B cell (primary cell): ENCODE results near the gene TMEM130. TPM values are rescaled to one million over a fixed set of nuclear protein-coding genes. Genes with fewer than 3 reads are reported as not detected.

ENCODE experiments used
- ATAC-seq: fragments of 200-7000 bp; cut with Tn5 transposase; one replicate; pipeline ENCODE4 v1.10.0; 2021; ENCODE audit warnings: low read depth, mild to moderate bottlenecking, moderate number of reproducible peaks, moderate library complexity
- CTCF ChIA-PET: fragments of 350-600 bp; sonication (Branson Sonifier 250); formaldehyde crosslinking; loops from one replicate; lab custom pipeline; 2021; ENCODE audit warnings: antibody characterized with exemption, inconsistent platforms; lab: Charles Lee
- POLR2A ChIA-PET: fragments of 350-600 bp; sonication (Branson Sonifier 250); formaldehyde crosslinking; loops from one replicate; lab custom pipeline; 2021; ENCODE audit warnings: antibody characterized with exemption; lab: Charles Lee
- DNase-seq: peaks from one replicate; pipeline ENCODE4 v3.0.0; 2013
- H2AFZ ChIP-seq: 2 replicates; pipeline ENCODE4 v1.6.1; 2012; ENCODE audit warnings: mild to moderate bottlenecking, low read depth, low read length; ENCODE audit not compliant: insufficient read depth, poor library complexity, severe bottlenecking
- H3K27ac ChIP-seq, 2 donors: 1 replicate in 1 of 2; 2 replicates in 1 of 2; pipeline ENCODE4 v1.5.1; 2012 to 2013; ENCODE audit warnings: low read length in 2 of 2, mild to moderate bottlenecking in 2 of 2, moderate library complexity in 1 of 2
- H3K27me3 ChIP-seq, 4 experiments: fragments of 200-600 bp in 1 of 4; sonication (generic) in 1 of 4; replicated peaks in 1 of 4; 1 replicate in 2 of 4; 2 replicates in 2 of 4; pipeline versions ENCODE4 v1.6.1 to v1.7.0; 2013 to 2016; ENCODE audit warnings: low read length in 3 of 4, mild to moderate bottlenecking in 2 of 4, mixed read lengths in 1 of 4, moderate library complexity in 1 of 4; ENCODE audit not compliant: insufficient read depth in 4 of 4, control insufficient read depth in 3 of 4; ENCODE audit errors: control extremely low read depth in 1 of 4
- H3K36me3 ChIP-seq, 2 experiments: replicated peaks in 1 of 2; 1 replicate in 1 of 2; 2 replicates in 1 of 2; pipeline versions ENCODE4 v1.6.1 to v1.7.1; 2013; ENCODE audit warnings: low read length in 1 of 2; ENCODE audit not compliant: insufficient read depth in 2 of 2, control insufficient read depth in 1 of 2; ENCODE audit errors: control extremely low read depth in 1 of 2, extremely low read depth in 1 of 2
- H3K4me1 ChIP-seq, 2 donors: fragments of 200-600 bp in 1 of 2; sonication (generic) in 1 of 2; 1 replicate in 1 of 2; 2 replicates in 1 of 2; pipeline versions ENCODE4 v1.5.1 to v1.6.1; 2013 to 2017; ENCODE audit warnings: low read length in 2 of 2; ENCODE audit not compliant: control insufficient read depth in 2 of 2, insufficient read depth in 2 of 2
- H3K4me2 ChIP-seq: replicated peaks from 2 replicates; pipeline ENCODE3; 2012; ENCODE audit warnings: mild to moderate bottlenecking, low read depth, low read length; ENCODE audit not compliant: poor library complexity, severe bottlenecking
- H3K4me3 ChIP-seq, 5 experiments: fragments of 200-600 bp in 1 of 5; sonication (generic) in 1 of 5; 1 replicate in 3 of 5; 2 replicates in 2 of 5; pipeline versions ENCODE4 v1.5.1 to v1.7.0; 2011 to 2016; ENCODE audit warnings: low read length in 4 of 5, mild to moderate bottlenecking in 4 of 5, low read depth in 2 of 5, control low read depth in 1 of 5, moderate library complexity in 1 of 5; ENCODE audit not compliant: insufficient read depth in 1 of 5; ENCODE audit errors: control extremely low read depth in 1 of 5, extremely low read depth in 1 of 5
- H3K79me2 ChIP-seq: fragments of 200-600 bp; sonication (generic); one replicate; pipeline ENCODE4 v1.6.0; 2016; ENCODE audit warnings: low read length; ENCODE audit not compliant: control insufficient read depth, insufficient read depth
- H3K9ac ChIP-seq: fragments of 200-600 bp; sonication (generic); 2 replicates; pipeline ENCODE4 v1.6.1; 2017; ENCODE audit warnings: mild to moderate bottlenecking, low read length, moderate library complexity
- H3K9me3 ChIP-seq, 3 donors: one replicate each; pipeline versions ENCODE4 v1.6.1 to v1.7.1; 2013; ENCODE audit warnings: low read length in 2 of 3; ENCODE audit not compliant: control insufficient read depth in 2 of 3, insufficient read depth in 1 of 3; ENCODE audit errors: control extremely low read depth in 1 of 3
- H4K20me1 ChIP-seq: 2 replicates; pipeline ENCODE4 v1.6.0; 2012; ENCODE audit warnings: mild to moderate bottlenecking, low read length; ENCODE audit not compliant: insufficient read depth, control insufficient read depth, poor library complexity, severe bottlenecking
- H3K27ac Mint-ChIP-seq: one replicate; pipeline ENCODE4 v1.8.0; 2021; ENCODE audit warnings: mixed read lengths
- H3K27me3 Mint-ChIP-seq: one replicate; pipeline ENCODE4 v1.8.0; 2021; ENCODE audit warnings: mixed read lengths
- H3K4me1 Mint-ChIP-seq: one replicate; pipeline ENCODE4 v1.8.0; 2021; ENCODE audit warnings: mixed read lengths
- H3K4me3 Mint-ChIP-seq: one replicate; pipeline ENCODE4 v1.8.0; 2021; ENCODE audit warnings: mixed read lengths
- H3K9me3 Mint-ChIP-seq: one replicate; pipeline ENCODE4 v1.8.0; 2022; ENCODE audit warnings: mixed read lengths; ENCODE audit not compliant: insufficient read depth
- EZH2 ChIP-seq: IDR thresholded peaks from 2 replicates; pipeline ENCODE4 v1.6.1; 2012; ENCODE audit warnings: borderline replicate concordance, low read depth, mild to moderate bottlenecking, moderate library complexity, low read length; ENCODE audit not compliant: insufficient read depth, poor library complexity, severe bottlenecking
- WGBS: methylation state at CpG from one replicate; pipeline ENCODE4 v1.1.5; 2013; ENCODE audit warnings: missing lambda C conversion rate; ENCODE audit not compliant: insufficient coverage; 5-methylcytosine and 5-hydroxymethylcytosine counted together
- intact Hi-C: fragments of 100-400 bp; cut with micrococcal nuclease; formaldehyde crosslinking; loops from one replicate; pipeline ENCODE4 v1.10.0; 2022
- polyA plus RNA-seq: library from polyadenylated mRNA; depleted of rRNA; stranded (reverse); fragments of >200 nt; gene quantifications from 2 replicates; pipeline ENCODE4 v1.2.3, GENCODE V29; 2012
- total RNA-seq, 2 donors: library from RNA; stranded (reverse); fragments of 120-200 nt in 1 of 2; gene quantifications; 1 replicate in 1 of 2; 2 replicates in 1 of 2; pipeline versions ENCODE4 v1.2.3 to v1.2.4, GENCODE V29; 2013 to 2022
- TF ChIP-seq, protein P1 (sequence below): fragments of 200-600 bp; IDR thresholded peaks from one replicate; pipeline ENCODE4 v1.8.0; 2022; ENCODE audit warnings: antibody characterized with exemption, mild to moderate bottlenecking

Gene TMEM130
- total and polyA plus RNA-seq, 2 donors (not counting 1 experiment from before 2014, with no cell fraction given): 0.20 TPM; not detected in 1

- peaks cover 0 to 23% (median 9%) of the 10 kb centered on the region in 4 experiments for H3K27me3 ChIP-seq
These were observed 1.4 kb downstream of the TMEM130 start for GRCh38 chr7:98868450-98868849.

DNA sequence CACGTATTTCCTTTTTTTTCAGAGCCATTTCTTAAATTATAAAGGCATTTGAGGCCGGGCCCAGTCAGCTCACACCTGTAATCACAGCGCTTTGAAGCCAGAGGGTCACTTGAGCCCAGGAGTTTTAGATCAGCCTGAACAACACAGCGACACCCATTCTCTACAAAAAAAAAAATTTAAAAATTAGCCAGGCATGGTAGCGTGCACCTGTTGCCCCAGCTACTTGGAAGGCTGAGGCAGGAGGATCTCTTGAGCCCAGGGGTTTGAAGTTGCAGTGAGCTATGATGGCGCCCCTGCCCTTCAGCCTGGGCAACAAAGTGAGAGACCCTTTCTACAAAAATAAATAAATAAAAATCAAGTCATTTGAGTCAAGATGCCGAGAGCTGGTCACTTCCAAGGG lies 3.0 kb downstream of the TMEM130 start:
- peaks cover 16 to 22% of the 10 kb centered on the region in 2 donors for H3K4me1 ChIP-seq
- peaks cover 12% of the 10 kb centered on the region for H3K4me1 Mint-ChIP-seq
- H3K9me3 ChIP-seq: peaks cover 0 to 14% (median 0%) of the 10 kb centered on the region in 3 donors
- ChIA-PET POLR2A (interaction anchor here (0.7 kb wide), 1 partner anchor 103 kb away, joined by 3 read pairs; no protein-coding TSS in a partner anchor), CTCF (interaction anchor here (2.4 kb wide), 1 partner anchor 12 kb away, joined by 5 read pairs; the partner anchor contains the start of gene TRRAP)
- no peak overlapping the region for H3K9ac ChIP-seq
- H3K4me3 ChIP-seq: no peak overlapping the region
- intact Hi-C loops: no loop called here
- H3K27ac ChIP-seq: no peak overlapping the region
- H3K79me2 ChIP-seq: no peaks in the 10 kb centered on the region
- TF ChIP-seq EZH2: no peak
- TF ChIP-seq, protein P1, sequence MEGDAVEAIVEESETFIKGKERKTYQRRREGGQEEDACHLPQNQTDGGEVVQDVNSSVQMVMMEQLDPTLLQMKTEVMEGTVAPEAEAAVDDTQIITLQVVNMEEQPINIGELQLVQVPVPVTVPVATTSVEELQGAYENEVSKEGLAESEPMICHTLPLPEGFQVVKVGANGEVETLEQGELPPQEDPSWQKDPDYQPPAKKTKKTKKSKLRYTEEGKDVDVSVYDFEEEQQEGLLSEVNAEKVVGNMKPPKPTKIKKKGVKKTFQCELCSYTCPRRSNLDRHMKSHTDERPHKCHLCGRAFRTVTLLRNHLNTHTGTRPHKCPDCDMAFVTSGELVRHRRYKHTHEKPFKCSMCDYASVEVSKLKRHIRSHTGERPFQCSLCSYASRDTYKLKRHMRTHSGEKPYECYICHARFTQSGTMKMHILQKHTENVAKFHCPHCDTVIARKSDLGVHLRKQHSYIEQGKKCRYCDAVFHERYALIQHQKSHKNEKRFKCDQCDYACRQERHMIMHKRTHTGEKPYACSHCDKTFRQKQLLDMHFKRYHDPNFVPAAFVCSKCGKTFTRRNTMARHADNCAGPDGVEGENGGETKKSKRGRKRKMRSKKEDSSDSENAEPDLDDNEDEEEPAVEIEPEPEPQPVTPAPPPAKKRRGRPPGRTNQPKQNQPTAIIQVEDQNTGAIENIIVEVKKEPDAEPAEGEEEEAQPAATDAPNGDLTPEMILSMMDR: no peak
- H3K27me3 ChIP-seq: peaks cover 0 to 23% (median 9%) of the 10 kb centered on the region in 4 experiments
- no peak overlapping the region for H2AFZ ChIP-seq
- WGBS: 98% methylated on average over 5 of the region's 7 CpGs
- H3K9me3 Mint-ChIP-seq: no peaks in the 10 kb centered on the region
- H3K4me3 Mint-ChIP-seq: no peak overlapping the region
- H3K27ac Mint-ChIP-seq: no peak overlapping the region
- no peaks in the 10 kb centered on the region for H4K20me1 ChIP-seq
- no peak for DNase-seq
- no peaks in the 10 kb centered on the region for H3K36me3 ChIP-seq
- peaks cover 7% of the 10 kb centered on the region for H3K27me3 Mint-ChIP-seq
- ATAC-seq: no peak
- no peak overlapping the region for H3K4me2 ChIP-seq

More at GRCh38 chr7:98868450-98868849, 1.4 kb downstream of the TMEM130 start:
- no peak for DNase-seq
- WGBS: no CpG with 5 or more reads among the region's 2 CpGs
- intact Hi-C loops: no loop called here
- no peaks in the 10 kb centered on the region for H3K9me3 Mint-ChIP-seq
- Histone ChIP-seq H3K9me3 (peaks cover 0 to 14% (median 0%) of the 10 kb centered on the region in 3 donors), H3K9ac (no peak overlapping the region), H4K20me1 (no peaks in the 10 kb centered on the region), H2AFZ (no peak overlapping the region), H3K4me1 (peaks cover 16 to 22% of the 10 kb centered on the region in 2 donors), H3K27ac (no peak overlapping the region), H3K36me3 (no peaks in the 10 kb centered on the region), H3K4me3 (no peak overlapping the region), H3K4me2 (no peak overlapping the region), H3K79me2 (no peaks in the 10 kb centered on the region)
- TF ChIP-seq, protein P1: no peak
- TF ChIP-seq EZH2: no peak
- H3K4me1 Mint-ChIP-seq: peaks cover 12% of the 10 kb centered on the region
- H3K4me3 Mint-ChIP-seq: peak overlapping the region; percentile 59
- CTCF ChIA-PET: no interaction called here
- H3K27me3 Mint-ChIP-seq: peaks cover 7% of the 10 kb centered on the region
- POLR2A ChIA-PET: no interaction called here
- H3K27ac Mint-ChIP-seq: peak overlapping the region; percentile 50
- ATAC-seq: no peak
